Erythroblast (primary cell): ENCODE data around the gene NKAIN2.

Experiments
- GATA1 ChIP-seq: IDR thresholded peaks from 2 replicates; pipeline ENCODE4 v1.6.1; 2011; ENCODE audit warnings: low read depth, mild to moderate bottlenecking, control low read depth, low read length, moderate library complexity
- POLR2A ChIP-seq: IDR thresholded peaks from 2 replicates; pipeline ENCODE4 v1.6.1; 2011; ENCODE audit warnings: mild to moderate bottlenecking, low read length

- no peak for TF ChIP-seq POLR2A
- no peak for TF ChIP-seq GATA1
Observed at GRCh38 chr6:123841067-123841896, 37.6 kb downstream of the NKAIN2 start.
